Head of caudate nucleus (tissue), 42 donors: Measurements from ENCODE around the gene DNAH9.
A peak's percentile ranks its signal among the peaks of the same experiment; 100 is the strongest.

Source experiments
- DNase-seq, 42 donors: peaks; one replicate each; pipeline versions ENCODE4 v3.0.0 to v3.0.0-alpha.2; 2020 to 2021; ENCODE audit warnings: mixed read lengths in 7 of 42
- intact Hi-C: fragments of 100-400 bp; cut with DNase I; formaldehyde crosslinking; loops from one replicate; pipeline ENCODE4 v1.15.0; 2022

DNAH9 gene

DNA sequence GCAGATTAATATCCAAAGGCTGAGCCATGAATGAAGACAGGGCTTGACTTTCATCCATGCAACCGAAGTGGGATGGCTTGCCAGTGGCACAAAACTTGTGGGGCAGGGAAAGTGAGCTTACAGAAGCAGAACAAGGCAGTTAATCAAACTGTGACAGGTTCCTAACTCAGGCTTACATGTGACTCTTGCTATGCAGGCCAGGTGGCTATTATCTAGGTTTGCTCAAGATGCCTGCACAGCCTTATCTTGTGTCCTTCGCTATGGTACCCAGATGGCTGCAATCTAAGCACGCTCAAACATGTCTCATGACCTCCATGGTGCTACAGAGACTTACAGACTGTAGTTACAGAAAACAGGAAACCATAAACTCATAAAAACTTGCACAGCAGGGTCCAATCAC, 8.6 kb upstream of the DNAH9 start:
- DNase-seq = no peak
- intact Hi-C loops = loop anchor here (10.0 kb wide), 1 partner anchor 45 kb away; no protein-coding TSS in a partner anchor

GRCh38 chr17:11601661-11602060, 3.4 kb downstream of the DNAH9 start:
- intact Hi-C loops = no loop called here
- DNase-seq = peak; percentile 8 to 88 (median 62)

DNA sequence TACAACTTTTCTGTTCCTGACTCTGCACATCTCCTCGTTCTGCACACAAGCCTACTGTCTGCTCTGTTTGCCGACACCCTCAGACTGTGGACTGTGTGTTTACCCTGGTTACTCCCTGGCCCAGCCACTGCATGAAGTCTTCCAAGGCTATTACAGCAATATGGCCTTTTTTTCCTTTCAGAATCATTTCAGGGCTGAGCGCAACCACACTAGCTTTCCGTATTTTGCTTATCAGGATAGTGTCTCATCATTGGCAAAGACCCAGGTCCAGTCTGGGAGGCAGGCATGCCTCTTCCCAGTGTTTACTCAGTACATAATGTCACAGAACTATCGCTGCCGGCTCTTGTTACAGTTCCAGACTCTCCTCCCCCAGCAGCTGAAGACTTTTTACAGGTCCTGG, 10.1 kb downstream of the DNAH9 start:
- DNase-seq = peak in 3 of 42 donors; percentile 6 to 7 (median 7)
- intact Hi-C loops = no loop called here

DNA sequence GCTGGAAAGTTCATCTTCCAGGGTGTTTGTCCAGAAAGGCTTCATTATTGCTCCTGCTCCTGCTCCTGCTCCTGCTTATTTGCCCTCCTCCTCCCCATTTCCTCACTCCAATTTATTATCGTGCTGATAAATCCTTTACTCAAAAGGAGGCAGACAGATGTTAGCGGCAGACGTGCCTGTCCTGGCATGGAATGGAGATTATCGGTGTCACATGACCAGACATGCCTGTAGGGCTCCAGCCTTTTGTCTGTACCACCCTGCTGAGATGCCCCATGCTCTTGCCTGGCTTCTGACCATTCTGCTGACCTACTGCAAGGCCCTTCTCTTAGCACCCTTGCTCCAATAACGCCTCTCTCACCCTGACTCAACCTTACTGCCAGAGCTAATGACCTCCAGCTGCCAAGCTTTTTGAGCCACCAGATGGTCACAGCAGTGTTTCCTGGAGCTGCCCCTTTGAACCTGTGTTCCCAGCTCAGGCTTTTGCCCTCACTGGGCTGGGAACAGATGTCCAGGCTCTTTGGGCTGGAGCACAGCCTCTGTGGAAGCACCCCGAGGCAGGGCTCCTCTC, 12.8 kb downstream of the DNAH9 start:
- intact Hi-C loops = no loop called here
- no peak for DNase-seq

DNA sequence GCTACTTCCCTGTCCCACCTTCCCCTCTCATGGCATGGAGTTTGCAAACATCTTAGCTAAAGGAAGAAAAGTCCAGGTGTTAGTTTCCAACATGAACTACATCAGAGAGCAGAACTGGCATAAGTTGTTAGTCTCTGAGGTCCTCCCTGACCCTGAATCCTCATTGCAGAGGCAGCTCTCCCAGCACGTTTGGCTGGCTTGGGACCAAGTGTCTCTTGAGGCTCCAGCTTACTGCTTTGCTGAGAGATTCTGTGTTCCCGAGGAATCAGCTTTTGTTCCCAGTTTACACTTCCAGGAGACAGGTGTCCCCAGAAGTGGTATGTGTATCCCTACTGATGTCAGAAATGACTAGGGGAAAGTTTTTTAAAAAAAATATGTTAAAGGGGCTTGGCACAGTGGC, 14.7 kb downstream of the DNAH9 start:
- intact Hi-C loops = no loop called here

GRCh38 chr17:11618861-11619566, 20.7 kb downstream of the DNAH9 start:
- intact Hi-C loops = no loop called here
- peak in 2 of 42 donors; percentile 10 to 15 for DNase-seq

More for the DNA sequence above, 14.7 kb downstream of the DNAH9 start:
- no peak for DNase-seq

GRCh38 chr17:11622492-11622891, 24.2 kb downstream of the DNAH9 start:
- intact Hi-C loops = no loop called here
- no peak for DNase-seq

DNA sequence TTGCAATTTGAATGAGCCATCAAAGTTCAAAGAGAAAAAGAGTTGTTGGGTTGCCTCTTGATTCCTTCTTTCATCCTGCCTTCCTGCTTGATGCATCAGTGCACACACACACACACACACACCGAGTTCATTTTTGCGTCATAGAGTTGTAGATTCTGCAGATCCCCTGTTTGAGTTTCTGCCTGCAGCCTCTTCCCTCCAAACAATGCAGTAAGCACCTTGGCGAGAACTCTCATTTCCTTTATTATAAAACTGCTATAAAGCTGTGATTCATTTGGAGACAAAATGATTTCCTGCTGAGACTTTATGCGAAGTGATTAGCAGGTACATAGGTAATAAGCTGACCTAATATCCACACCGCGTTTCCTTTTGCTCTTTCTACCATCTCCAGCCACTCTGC, 26.7 kb downstream of the DNAH9 start:
- DNase-seq = no peak
- intact Hi-C loops = no loop called here

DNA sequence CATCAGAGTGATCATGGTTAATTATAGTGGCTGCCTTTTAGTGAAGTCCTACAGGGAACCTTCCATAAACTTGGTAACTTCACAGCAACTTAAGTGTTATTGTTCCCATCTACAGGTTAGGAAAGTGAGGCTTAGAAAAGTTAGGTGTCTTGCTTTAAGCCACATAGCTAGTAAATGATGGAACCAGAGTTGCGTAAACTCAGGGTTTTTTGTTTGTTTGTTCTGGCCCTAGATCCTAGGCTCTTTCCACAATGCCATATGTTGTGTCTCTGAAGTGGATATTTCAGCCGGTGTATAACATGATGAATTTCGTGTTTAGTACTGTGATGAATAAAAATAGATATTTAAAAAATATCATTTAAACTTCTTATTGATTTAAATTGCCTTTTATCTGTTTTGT, 27.6 kb downstream of the DNAH9 start:
- no peak for DNase-seq
- intact Hi-C loops = no loop called here

GRCh38 chr17:11627301-11627940, 29.2 kb downstream of the DNAH9 start:
- intact Hi-C loops = no loop called here
- no peak for DNase-seq

- peak in 12 of 42 donors; percentile 7 to 54 (median 19) for DNase-seq
- intact Hi-C loops = no loop called here
Measured at GRCh38 chr17:11628374-11628773, 30.1 kb downstream of the DNAH9 start.

- intact Hi-C loops = no loop called here
- DNase-seq = peak in 18 of 42 donors; percentile 11 to 72 (median 34)
Measured at GRCh38 chr17:11628831-11629230, 30.6 kb downstream of the DNAH9 start.

GRCh38 chr17:11636771-11637170, 38.5 kb downstream of the DNAH9 start:
- intact Hi-C loops = loop anchor here (10.0 kb wide), 1 partner anchor 52 kb away; no protein-coding TSS in a partner anchor
- no peak for DNase-seq

GRCh38 chr17:11637796-11638195, 39.5 kb downstream of the DNAH9 start:
- no peak for DNase-seq
- intact Hi-C loops = loop anchor here (10.0 kb wide), 1 partner anchor 53 kb away; no protein-coding TSS in a partner anchor

GRCh38 chr17:11638700-11639265, 40.5 kb downstream of the DNAH9 start:
- intact Hi-C loops = loop anchor here (10.0 kb wide), 1 partner anchor 54 kb away; no protein-coding TSS in a partner anchor
- no peak for DNase-seq

- intact Hi-C loops = loop anchor here (5.0 to 10.0 kb wide), 2 partner anchors 55 to 763 kb away; no protein-coding TSS in a partner anchor
- DNase-seq = no peak
Measured at GRCh38 chr17:11639736-11640462, 41.6 kb downstream of the DNAH9 start.

GRCh38 chr17:11640463-11640814, 42.2 kb downstream of the DNAH9 start:
- intact Hi-C loops = loop anchor here (5.0 kb wide), 1 partner anchor 763 kb away; no protein-coding TSS in a partner anchor

DNA sequence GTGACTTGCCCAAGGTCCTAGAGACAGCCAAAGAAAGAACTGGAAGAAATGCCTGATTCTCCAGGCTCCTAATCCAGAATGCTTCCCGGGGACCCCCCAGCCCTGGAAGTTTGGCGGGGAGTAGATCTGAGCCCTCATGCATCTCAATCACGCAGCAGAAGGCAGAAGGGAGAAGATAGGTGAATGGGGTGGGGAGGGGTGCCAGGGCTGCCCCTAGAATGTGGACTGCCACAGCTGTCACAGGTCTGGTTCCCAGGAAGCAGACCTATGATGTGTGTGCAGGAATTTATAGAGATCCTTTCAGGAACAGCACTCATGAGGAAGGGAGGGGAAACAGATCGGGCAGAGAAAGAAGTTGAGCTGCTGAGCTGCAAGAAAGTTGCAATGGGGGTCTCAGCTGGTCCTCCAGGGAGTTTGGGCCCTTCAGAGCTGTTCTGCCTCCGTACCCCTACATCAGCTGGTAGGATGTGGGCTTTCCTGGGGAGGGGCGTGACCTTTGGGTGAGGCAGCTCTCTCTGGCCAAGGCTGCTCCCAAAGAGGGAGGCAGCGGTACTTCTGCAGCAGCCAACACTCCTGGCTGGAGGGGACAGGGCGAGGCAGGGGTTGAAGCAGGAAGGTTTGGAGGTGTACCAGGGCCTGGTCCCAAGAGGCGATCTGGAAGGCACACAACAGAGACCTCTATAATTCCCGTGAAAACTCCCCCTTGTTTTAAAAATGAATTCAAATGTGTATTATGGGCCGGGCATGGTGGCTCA, 43.4 kb downstream of the DNAH9 start:
- intact Hi-C loops = loop anchor here (5.0 kb wide), 1 partner anchor 764 kb away; no protein-coding TSS in a partner anchor
- no peak for DNase-seq

More at GRCh38 chr17:11640463-11640814, 42.2 kb downstream of the DNAH9 start:
- DNase-seq = no peak
